GM23338 (cell line): ENCODE data around the gene SORCS3. TPM values are rescaled to one million over a fixed set of nuclear protein-coding genes. Genes with fewer than 3 reads are reported as not detected.
A peak's percentile ranks its signal among the peaks of the same experiment; 100 is the strongest.

Experiments used
- ATAC-seq: fragments of 200-7000 bp; cut with Tn5 transposase; 3 replicates; pipeline ENCODE4 v1.9.1; 2020
- DNase-seq: peaks from one replicate; pipeline ENCODE4 v3.0.0-alpha.2; 2015; ENCODE audit warnings: low spot score
- H2AFZ ChIP-seq: fragments of 200-600 bp; sonication (generic); 2 replicates; pipeline ENCODE4 v1.8.0; 2016; ENCODE audit warnings: antibody characterized with exemption, mild to moderate bottlenecking, moderate library complexity
- H3F3A ChIP-seq: fragments of 200-600 bp; sonication (generic); replicated peaks from 2 replicates; pipeline ENCODE4 v1.8.0; 2017; ENCODE audit warnings: antibody characterized with exemption, mixed run types, low read depth
- H3K27ac ChIP-seq: fragments of 200-600 bp; sonication (generic); 2 replicates; pipeline ENCODE4 v1.6.1; 2016; ENCODE audit warnings: low read depth
- H3K27me3 ChIP-seq: fragments of 200-600 bp; sonication (generic); 2 replicates; pipeline ENCODE4 v1.8.0; 2016; ENCODE audit warnings: mild to moderate bottlenecking, mixed run types, moderate library complexity; ENCODE audit not compliant: insufficient read depth
- H3K36me3 ChIP-seq: fragments of 200-600 bp; sonication (generic); 2 replicates; pipeline ENCODE4 v1.8.0; 2016; ENCODE audit warnings: mild to moderate bottlenecking; ENCODE audit not compliant: insufficient read depth
- H3K4me1 ChIP-seq: fragments of 200-600 bp; sonication (generic); 2 replicates; pipeline ENCODE4 v1.8.0; 2016; ENCODE audit warnings: mild to moderate bottlenecking, moderate library complexity; ENCODE audit not compliant: insufficient read depth
- H3K4me2 ChIP-seq: fragments of 200-600 bp; sonication (generic); 2 replicates; pipeline ENCODE4 v1.7.1; 2017; ENCODE audit warnings: mixed run types
- H3K4me3 ChIP-seq: fragments of 200-600 bp; sonication (generic); 2 replicates; pipeline ENCODE4 v1.6.1; 2016; ENCODE audit warnings: mixed run types
- H3K79me2 ChIP-seq: fragments of 200-600 bp; sonication (generic); replicated peaks from 2 replicates; pipeline ENCODE4 v1.8.0; 2017; ENCODE audit warnings: mild to moderate bottlenecking; ENCODE audit not compliant: insufficient read depth
- H3K9me2 ChIP-seq: fragments of 200-600 bp; sonication (generic); 2 replicates; pipeline ENCODE4 v1.8.0; 2017; ENCODE audit not compliant: insufficient read depth
- H4K20me1 ChIP-seq: fragments of 200-600 bp; sonication (generic); replicated peaks from 2 replicates; pipeline ENCODE4 v1.8.0; 2017; ENCODE audit warnings: mild to moderate bottlenecking; ENCODE audit not compliant: insufficient read depth
- H3K27ac Mint-ChIP-seq: 2 replicates; pipeline ENCODE4 v1.8.0; 2020; ENCODE audit warnings: inconsistent platforms, mild to moderate bottlenecking, moderate library complexity, mixed read lengths
- H3K27me3 Mint-ChIP-seq: 3 replicates; pipeline ENCODE4 v1.8.0; 2022; ENCODE audit warnings: low read depth, mild to moderate bottlenecking, moderate library complexity, mixed read lengths, inconsistent platforms; ENCODE audit not compliant: insufficient read depth, poor library complexity
- H3K36me3 Mint-ChIP-seq: 3 replicates; pipeline ENCODE4 v1.8.0; 2021; ENCODE audit warnings: low read depth, mild to moderate bottlenecking, inconsistent platforms, moderate library complexity, mixed read lengths
- H3K4me1 Mint-ChIP-seq: 3 replicates; pipeline ENCODE4 v1.8.0; 2020; ENCODE audit warnings: mild to moderate bottlenecking, inconsistent platforms, mixed read lengths
- H3K4me3 Mint-ChIP-seq: 3 replicates; pipeline ENCODE4 v1.8.0; 2021; ENCODE audit warnings: moderate library complexity, mild to moderate bottlenecking, inconsistent platforms, mixed read lengths
- H3K9me3 Mint-ChIP-seq: 3 replicates; pipeline ENCODE4 v1.8.0; 2020; ENCODE audit warnings: moderate library complexity, mild to moderate bottlenecking, inconsistent platforms, mixed read lengths
- JUNB ChIP-seq: IDR thresholded peaks from one replicate; pipeline ENCODE4 v1.6.1; 2016; ENCODE audit warnings: antibody characterized with exemption; ENCODE audit not compliant: unreplicated experiment
- NANOG ChIP-seq: IDR thresholded peaks from 2 replicates; pipeline ENCODE4 v1.6.1; 2016; ENCODE audit warnings: antibody characterized with exemption, borderline replicate concordance
- STAT1 ChIP-seq: IDR thresholded peaks from one replicate; pipeline ENCODE4 v1.6.1; 2016; ENCODE audit warnings: antibody characterized with exemption; ENCODE audit not compliant: unreplicated experiment
- ZNF331 ChIP-seq: fragments of 250-450 bp; sonication (Bioruptor Pico); IDR thresholded peaks from 2 replicates; pipeline ENCODE4 v1.5.0; 2020; ENCODE audit warnings: low read depth, mild to moderate bottlenecking, moderate library complexity
- polyA plus RNA-seq: library from polyadenylated mRNA; unstranded; fragments of >200 nt; fragmentation: Nextera tagmentation; extraction: Ambion mirVana; gene quantifications from 2 replicates; pipeline ENCODE4 v1.2.1, GENCODE V29; 2016
- total RNA-seq: library from RNA; depleted of rRNA; stranded (reverse); fragments of >200 nt; shearing (Covaris generic); gene quantifications from 2 replicates; pipeline ENCODE4 v1.2.3, GENCODE V29; 2014
- TF ChIP-seq, protein P1 (sequence below): fragments of 250-450 bp; sonication (Bioruptor Pico); IDR thresholded peaks from 2 replicates; pipeline ENCODE4 v1.5.0; 2020; ENCODE audit warnings: mild to moderate bottlenecking, moderate library complexity
- TF ChIP-seq, protein P2 (sequence below): IDR thresholded peaks from 2 replicates; pipeline ENCODE4 v1.6.1; 2016; ENCODE audit warnings: antibody characterized with exemption

SORCS3 gene
- total and polyA plus RNA-seq, 2 experiments from 2014 or later, result 0.37 to 1.4 TPM

DNA sequence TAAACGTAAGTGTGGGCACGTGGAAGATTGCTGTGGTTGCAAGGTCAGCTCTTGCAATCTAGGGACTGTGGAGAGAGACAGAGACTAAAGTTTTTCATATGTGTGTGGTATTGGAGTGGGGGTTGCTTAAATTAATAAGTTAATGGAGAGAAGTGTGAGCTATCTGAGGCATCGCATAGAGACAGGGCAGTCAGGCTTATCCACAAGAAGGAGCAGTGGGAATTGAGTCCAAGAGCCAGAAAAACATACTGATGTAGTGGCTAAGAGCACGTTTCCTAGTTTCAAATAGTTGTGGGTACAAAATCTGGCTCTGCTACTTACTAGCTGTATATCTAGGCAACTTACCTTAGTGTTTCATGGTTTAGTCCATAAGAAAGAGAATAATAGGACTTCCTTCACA, 65.8 kb downstream of the SORCS3 start (continued):
- TF ChIP-seq, protein P1, sequence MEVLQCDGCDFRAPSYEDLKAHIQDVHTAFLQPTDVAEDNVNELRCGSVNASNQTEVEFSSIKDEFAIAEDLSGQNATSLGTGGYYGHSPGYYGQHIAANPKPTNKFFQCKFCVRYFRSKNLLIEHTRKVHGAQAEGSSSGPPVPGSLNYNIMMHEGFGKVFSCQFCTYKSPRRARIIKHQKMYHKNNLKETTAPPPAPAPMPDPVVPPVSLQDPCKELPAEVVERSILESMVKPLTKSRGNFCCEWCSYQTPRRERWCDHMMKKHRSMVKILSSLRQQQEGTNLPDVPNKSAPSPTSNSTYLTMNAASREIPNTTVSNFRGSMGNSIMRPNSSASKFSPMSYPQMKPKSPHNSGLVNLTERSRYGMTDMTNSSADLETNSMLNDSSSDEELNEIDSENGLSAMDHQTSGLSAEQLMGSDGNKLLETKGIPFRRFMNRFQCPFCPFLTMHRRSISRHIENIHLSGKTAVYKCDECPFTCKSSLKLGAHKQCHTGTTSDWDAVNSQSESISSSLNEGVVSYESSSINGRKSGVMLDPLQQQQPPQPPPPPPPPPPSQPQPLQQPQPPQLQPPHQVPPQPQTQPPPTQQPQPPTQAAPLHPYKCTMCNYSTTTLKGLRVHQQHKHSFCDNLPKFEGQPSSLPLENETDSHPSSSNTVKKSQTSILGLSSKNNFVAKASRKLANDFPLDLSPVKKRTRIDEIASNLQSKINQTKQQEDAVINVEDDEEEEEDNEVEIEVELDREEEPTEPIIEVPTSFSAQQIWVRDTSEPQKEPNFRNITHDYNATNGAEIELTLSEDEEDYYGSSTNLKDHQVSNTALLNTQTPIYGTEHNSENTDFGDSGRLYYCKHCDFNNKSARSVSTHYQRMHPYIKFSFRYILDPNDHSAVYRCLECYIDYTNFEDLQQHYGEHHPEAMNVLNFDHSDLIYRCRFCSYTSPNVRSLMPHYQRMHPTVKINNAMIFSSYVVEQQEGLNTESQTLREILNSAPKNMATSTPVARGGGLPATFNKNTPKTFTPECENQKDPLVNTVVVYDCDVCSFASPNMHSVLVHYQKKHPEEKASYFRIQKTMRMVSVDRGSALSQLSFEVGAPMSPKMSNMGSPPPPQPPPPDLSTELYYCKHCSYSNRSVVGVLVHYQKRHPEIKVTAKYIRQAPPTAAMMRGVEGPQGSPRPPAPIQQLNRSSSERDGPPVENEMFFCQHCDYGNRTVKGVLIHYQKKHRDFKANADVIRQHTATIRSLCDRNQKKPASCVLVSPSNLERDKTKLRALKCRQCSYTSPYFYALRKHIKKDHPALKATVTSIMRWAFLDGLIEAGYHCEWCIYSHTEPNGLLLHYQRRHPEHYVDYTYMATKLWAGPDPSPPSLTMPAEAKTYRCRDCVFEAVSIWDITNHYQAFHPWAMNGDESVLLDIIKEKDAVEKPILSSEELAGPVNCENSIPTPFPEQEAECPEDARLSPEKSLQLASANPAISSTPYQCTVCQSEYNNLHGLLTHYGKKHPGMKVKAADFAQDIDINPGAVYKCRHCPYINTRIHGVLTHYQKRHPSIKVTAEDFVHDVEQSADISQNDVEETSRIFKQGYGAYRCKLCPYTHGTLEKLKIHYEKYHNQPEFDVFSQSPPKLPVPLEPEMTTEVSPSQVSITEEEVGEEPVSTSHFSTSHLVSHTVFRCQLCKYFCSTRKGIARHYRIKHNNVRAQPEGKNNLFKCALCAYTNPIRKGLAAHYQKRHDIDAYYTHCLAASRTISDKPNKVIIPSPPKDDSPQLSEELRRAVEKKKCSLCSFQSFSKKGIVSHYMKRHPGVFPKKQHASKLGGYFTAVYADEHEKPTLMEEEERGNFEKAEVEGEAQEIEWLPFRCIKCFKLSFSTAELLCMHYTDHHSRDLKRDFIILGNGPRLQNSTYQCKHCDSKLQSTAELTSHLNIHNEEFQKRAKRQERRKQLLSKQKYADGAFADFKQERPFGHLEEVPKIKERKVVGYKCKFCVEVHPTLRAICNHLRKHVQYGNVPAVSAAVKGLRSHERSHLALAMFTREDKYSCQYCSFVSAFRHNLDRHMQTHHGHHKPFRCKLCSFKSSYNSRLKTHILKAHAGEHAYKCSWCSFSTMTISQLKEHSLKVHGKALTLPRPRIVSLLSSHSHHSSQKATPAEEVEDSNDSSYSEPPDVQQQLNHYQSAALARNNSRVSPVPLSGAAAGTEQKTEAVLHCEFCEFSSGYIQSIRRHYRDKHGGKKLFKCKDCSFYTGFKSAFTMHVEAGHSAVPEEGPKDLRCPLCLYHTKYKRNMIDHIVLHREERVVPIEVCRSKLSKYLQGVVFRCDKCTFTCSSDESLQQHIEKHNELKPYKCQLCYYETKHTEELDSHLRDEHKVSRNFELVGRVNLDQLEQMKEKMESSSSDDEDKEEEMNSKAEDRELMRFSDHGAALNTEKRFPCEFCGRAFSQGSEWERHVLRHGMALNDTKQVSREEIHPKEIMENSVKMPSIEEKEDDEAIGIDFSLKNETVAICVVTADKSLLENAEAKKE (CRISPR knock-in tag), result no peak
- no peak for TF ChIP-seq STAT1
- TF ChIP-seq, protein P2, sequence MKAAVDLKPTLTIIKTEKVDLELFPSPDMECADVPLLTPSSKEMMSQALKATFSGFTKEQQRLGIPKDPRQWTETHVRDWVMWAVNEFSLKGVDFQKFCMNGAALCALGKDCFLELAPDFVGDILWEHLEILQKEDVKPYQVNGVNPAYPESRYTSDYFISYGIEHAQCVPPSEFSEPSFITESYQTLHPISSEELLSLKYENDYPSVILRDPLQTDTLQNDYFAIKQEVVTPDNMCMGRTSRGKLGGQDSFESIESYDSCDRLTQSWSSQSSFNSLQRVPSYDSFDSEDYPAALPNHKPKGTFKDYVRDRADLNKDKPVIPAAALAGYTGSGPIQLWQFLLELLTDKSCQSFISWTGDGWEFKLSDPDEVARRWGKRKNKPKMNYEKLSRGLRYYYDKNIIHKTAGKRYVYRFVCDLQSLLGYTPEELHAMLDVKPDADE, result no peak
- no peak for TF ChIP-seq ZNF331 (CRISPR knock-in tag)
- TF ChIP-seq JUNB, result no peak

DNA sequence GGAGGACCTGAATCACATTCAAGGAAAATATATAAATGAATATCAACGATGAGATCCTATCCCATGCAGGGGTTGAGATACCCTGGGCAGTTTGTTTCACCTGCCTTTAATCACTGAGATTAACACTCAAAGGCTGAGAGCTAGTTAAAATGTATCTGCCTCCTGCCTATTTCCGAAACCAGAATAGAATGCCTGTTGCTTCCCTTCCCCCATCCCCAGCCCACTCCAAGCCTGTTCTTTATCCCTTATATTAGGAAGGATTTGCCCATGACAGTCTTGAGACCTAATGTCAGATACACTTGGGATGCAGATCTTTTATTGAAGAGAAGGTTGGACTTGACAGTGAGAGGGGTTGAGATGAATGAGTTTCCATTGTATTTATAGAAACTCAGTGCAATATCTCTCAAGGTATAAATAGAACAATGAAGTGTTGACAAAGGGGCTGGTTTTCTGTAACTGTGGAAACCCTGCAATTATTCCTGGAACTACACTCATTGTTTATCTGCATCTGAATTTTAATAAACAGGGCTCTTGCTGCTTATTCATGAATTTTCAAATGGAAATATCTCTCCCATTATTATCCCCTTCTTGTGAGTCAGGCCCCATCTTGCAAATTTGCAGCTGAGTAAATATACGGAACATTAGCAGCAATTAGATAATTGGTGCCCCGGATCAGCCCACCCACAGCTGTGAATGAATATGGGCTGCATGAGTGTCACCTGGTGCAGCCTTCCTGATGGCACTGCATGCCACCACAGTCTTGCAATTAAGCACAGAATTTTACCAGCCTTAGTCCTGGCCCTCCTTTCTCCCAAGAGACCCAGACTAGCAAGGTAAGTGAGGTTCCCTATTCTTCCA, 66.7 kb downstream of the SORCS3 start:
- Mint-ChIP-seq H3K27ac (peak overlapping the region; percentile 42; the same call in 1 of the 2 replicates), H3K4me1 (peaks cover 45% of the 10 kb centered on the region), H3K27me3 (no peaks in the 10 kb centered on the region), H3K9me3 (no peaks in the 10 kb centered on the region), H3K4me3 (peak overlapping the region; percentile 35; the same call in 2 of the 3 replicates), H3K36me3 (no peaks in the 10 kb centered on the region)
- Histone ChIP-seq H3K36me3 (no peaks in the 10 kb centered on the region), H3K4me2 (peak overlapping the region; percentile 35), H3K4me1 (peaks cover 36% of the 10 kb centered on the region), H3K79me2 (no peaks in the 10 kb centered on the region), H3K4me3 (peak overlapping the region; percentile 17), H3F3A (no peaks in the 10 kb centered on the region), H3K9me2 (no peaks in the 10 kb centered on the region), H3K27ac (peak overlapping the region; percentile 51; the same call in 1 of the 2 replicates), H4K20me1 (no peaks in the 10 kb centered on the region), H3K27me3 (no peaks in the 10 kb centered on the region), H2AFZ (0 out of 2 replicates have a peak overlapping the region, but pooled peaks have one; percentile 9)
- peak; percentile 67; the same call in 1 of the 2 replicates for TF ChIP-seq NANOG
- TF ChIP-seq ZNF331 (CRISPR knock-in tag), result no peak
- ATAC-seq, result peak; percentile 53; the same call in 2 of the 3 replicates
- DNase-seq, result peak; percentile 33
